ENCODE data around the gene OR6S1.
A peak's percentile ranks its signal among the peaks of the same experiment; 100 is the strongest.

The OR6S1 gene

GRCh38 chr14:20641591-20641990, at the start of gene OR6S1:
Gene OR6S1 (minus strand): TSS chr14:20641691. CDS start chr14:20641691, 0 bp downstream.
- no peak for DNase-seq

GRCh38 chr14:20690848-20691640, 49.6 kb upstream of the OR6S1 start:
- peak; percentile 76 for DNase-seq

GRCh38 chr14:20688167-20688839, 46.8 kb upstream of the OR6S1 start, which contains the start of gene ANG:
Gene ANG (plus strand): TSS chr14:20688764. CDS start chr14:20693565, 4,801 bp downstream.
- no peak for DNase-seq

- DNase-seq: no peak
Observed at GRCh38 chr14:20687362-20688166, 46.1 kb upstream of the OR6S1 start.

GRCh38 chr14:20686386-20687143, 45.1 kb upstream of the OR6S1 start:
- no peak for DNase-seq

- peak; percentile 34 for DNase-seq
Observed at GRCh38 chr14:20684662-20685456, 43.4 kb upstream of the OR6S1 start.

GRCh38 chr14:20683891-20684661, 42.6 kb upstream of the OR6S1 start, which contains the start of gene RNASE4:
Gene RNASE4 (plus strand): TSS chr14:20684560. CDS start chr14:20699372, 14,812 bp downstream.
- peak; percentile 92 for DNase-seq

GRCh38 chr14:20683125-20683890, 41.8 kb upstream of the OR6S1 start:
- peak; percentile 79 for DNase-seq

DNA sequence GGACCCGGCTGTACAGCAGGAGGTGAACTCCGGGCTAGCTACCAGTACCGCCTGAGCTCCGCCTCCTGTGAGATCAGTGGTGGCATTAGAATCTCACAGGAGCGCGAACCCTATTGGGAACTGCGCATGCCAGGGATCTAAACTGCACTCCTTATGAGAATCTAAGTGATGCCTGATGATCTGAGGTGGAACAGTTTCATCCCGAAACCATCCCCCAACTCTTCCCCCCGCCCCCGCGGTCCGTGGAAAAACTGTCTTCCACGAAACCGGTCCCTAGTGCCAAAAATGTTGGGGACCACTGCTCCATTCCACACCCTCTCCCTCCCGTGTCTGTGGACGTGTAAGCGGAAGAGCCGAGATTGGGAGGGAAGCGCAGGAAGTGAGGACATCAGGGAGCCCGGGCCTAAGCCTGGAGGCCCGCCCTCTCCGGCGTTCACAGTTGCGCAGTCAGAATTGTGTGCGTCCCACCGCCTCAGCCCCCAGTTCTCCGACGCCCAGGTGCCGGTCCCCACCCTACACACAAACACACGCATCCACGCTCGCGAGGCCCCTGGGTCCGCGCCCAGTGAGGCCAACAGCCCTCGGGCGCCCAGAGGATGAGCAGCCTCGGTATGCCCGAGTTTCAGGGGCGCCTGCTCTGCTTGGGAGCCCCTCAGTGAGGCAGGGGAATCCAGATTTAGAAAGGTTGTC, 41.1 kb upstream of the OR6S1 start:
- DNase-seq: peak; percentile 92

- DNase-seq: no peak
Observed at GRCh38 chr14:20682127-20682434, 40.6 kb upstream of the OR6S1 start.

DNA sequence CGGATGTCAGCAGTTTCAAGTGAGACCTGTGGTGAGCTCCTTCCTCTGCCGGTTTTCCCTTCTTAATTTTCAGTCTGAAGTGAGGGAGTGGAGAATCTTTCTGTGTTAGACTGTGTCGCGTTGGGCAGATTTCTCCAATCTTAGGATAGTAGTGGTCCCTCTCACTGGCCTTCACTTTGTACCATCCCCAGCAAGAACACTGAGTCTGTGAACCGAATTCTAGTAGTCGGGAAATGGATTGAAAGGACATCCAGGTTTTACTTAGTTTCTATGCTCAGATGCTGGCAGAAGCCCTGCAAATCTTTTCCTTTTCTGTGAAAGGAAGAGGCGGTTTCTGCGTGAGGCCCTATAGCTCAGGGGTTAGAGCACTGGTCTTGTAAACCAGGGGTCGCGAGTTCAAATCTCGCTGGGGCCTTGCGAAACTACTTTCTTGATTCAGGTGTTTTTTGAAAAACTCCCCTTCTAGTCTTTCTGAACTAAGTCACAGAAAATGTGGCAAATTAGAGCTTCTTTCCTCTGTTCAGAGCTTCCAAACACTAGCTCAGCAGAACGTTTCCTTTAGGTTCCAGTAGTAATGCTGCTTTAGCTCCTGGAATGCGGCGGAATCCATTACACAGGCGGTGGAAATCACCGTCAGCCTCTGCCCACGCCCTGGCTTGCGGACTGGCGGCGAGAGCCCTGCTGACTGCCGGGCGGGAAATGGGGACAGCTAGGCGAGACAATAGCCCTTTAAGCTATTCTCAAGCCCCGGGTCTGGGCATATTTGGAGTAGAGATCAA, 40.0 kb upstream of the OR6S1 start:
- peak; percentile 89 for DNase-seq

GRCh38 chr14:20680843-20681347, 39.4 kb upstream of the OR6S1 start:
- no peak for DNase-seq

DNA sequence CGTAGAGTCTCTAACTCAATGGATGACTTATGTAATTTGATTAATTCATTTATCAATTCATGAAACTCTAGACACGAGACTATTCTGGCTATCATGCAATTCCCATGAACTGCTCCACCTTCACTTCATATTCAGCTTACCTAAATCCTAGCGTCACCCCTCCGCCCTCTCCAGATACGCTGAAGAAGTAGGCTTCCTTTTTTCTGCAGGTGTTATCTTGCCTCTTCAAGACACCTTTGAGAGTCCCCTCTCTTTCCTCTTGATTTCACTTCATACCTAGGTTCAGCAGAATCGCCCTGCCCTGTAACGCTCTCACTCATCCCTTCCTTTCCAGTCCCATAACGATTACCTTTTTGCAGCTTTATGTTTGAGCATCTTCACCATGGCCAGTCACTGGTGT, 38.9 kb upstream of the OR6S1 start:
- DNase-seq: no peak

DNA sequence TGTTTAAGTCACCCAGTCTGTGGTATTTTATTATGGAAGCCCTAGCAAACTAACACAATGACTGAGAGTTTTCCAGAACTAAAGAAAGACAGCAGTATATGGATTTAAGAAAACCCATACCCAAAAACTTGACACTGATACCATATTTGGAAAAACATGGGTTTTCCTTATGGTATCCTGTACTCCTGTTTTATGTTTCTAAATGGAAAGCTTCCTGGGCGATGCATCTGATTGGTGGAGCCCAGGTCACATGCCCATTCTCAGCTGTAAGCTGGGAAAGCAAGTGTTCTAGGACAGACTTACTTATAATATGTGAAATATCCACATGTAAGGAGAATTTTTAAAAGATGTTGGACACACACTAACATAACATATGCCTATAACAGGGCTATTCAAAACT, 38.4 kb upstream of the OR6S1 start:
- peak; percentile 8 for DNase-seq

- DNase-seq: no peak
Observed at GRCh38 chr14:20676072-20676471, 34.6 kb upstream of the OR6S1 start.

DNA sequence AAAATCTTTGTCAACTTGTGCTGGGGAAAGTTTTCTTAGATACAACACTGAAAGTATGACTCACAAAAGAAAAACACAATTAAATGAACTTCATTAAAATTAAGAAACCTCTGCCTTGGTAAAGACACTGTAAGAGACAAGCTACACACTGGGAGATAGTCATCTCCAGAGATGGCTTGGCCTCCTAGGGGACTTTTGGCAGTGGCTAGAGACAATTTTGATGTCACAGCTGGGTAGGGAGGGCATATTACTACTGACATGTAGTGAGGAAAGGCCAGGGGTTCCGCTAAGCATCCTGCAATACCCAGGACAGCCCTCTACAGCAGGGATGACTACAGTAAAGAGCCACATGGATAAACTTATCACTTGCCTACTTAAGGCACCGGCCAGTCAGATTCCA, 34.2 kb upstream of the OR6S1 start:
- DNase-seq: no peak

- DNase-seq: no peak
Observed at GRCh38 chr14:20671597-20672283, 30.2 kb upstream of the OR6S1 start.

GRCh38 chr14:20668969-20669368, 27.5 kb upstream of the OR6S1 start:
- no peak for DNase-seq
